Nasal cavity respiratory epithelium epithelial cell of viscerocranial mucosa (primary cell): ENCODE results near the gene ADO. TPM values are rescaled to one million over a fixed set of nuclear protein-coding genes. Genes with fewer than 3 reads are reported as not detected.

Experiments
- total RNA-seq: library from RNA; depleted of rRNA; stranded (reverse); fragments of >200 nt; gene quantifications from 2 replicates; pipeline ENCODE4 v1.2.3, GENCODE V29; 2014

ADO gene
- total RNA-seq = 20.5 and 28.5 TPM in 2 replicates

GRCh38 chr10:62804356-62805230 lies at the start of gene ADO:
TSS of gene ADO (plus strand) at chr10:62804720. CDS start at chr10:62805060, 340 bp downstream.

GRCh38 chr10:62816331-62817120 lies 12.0 kb downstream of the ADO start, which contains the start of gene EGR2:
TSS of gene EGR2 (minus strand) at chr10:62816366. CDS start at chr10:62816029, 337 bp downstream.

Other genes with a start within 250 kb of the ADO start
- gene EGR2, start 11.6 kb downstream of the ADO start, total RNA-seq = 0.64 and 0.68 TPM in 2 replicates